Breast epithelium (tissue), 4 donors: ENCODE data around the gene RAC3. TPM values are rescaled to one million over a fixed set of nuclear protein-coding genes. Genes with fewer than 3 reads are reported as not detected.

Experiments
- DNase-seq, 2 donors: peaks; one replicate each; pipeline ENCODE4 v3.0.0-alpha.2; 2019; ENCODE audit warnings: low spot score in 2 of 2
- H3K27ac ChIP-seq, 2 donors: fragments of 200-600 bp; sonication (generic) in 1 of 2; one replicate each; pipeline ENCODE4 v1.5.1; 2016 to 2019; ENCODE audit warnings: mild to moderate bottlenecking in 1 of 2
- H3K27me3 ChIP-seq, 2 donors: fragments of 200-600 bp; sonication (generic) in 1 of 2; one replicate each; pipeline versions ENCODE4 v1.5.1 to v1.6.0; 2017 to 2019; ENCODE audit warnings: control low read depth in 1 of 2, mild to moderate bottlenecking in 1 of 2
- H3K36me3 ChIP-seq: fragments of 200-600 bp; one replicate; pipeline ENCODE4 v1.5.1; 2019
- H3K4me1 ChIP-seq, 2 donors: fragments of 200-600 bp; sonication (generic); one replicate each; pipeline ENCODE4 v1.5.1; 2016 to 2019; ENCODE audit warnings: control low read depth in 1 of 2
- H3K4me3 ChIP-seq, 3 donors: fragments of 200-600 bp; sonication (generic); 1 replicate in 2 of 3; 2 replicates in 1 of 3; pipeline ENCODE4 v1.5.1; 2016 to 2019; ENCODE audit warnings: mild to moderate bottlenecking in 3 of 3, moderate library complexity in 2 of 3
- H3K9me3 ChIP-seq, 2 donors: fragments of 200-600 bp; sonication (generic) in 1 of 2; one replicate each; pipeline ENCODE4 v1.5.1; 2016 to 2019; ENCODE audit warnings: control low read depth in 1 of 2
- CTCF ChIP-seq, 3 donors: fragments of 450-650 bp; IDR thresholded peaks; one replicate each; pipeline ENCODE4 v1.5.1; 2016 to 2017; ENCODE audit warnings: antibody characterized with exemption in 3 of 3, mild to moderate bottlenecking in 3 of 3, moderate library complexity in 3 of 3
- POLR2A ChIP-seq: fragments of 450-650 bp; IDR thresholded peaks from one replicate; pipeline ENCODE4 v1.6.1; 2016; ENCODE audit warnings: antibody characterized with exemption, mild to moderate bottlenecking, moderate library complexity
- POLR2AphosphoS5 ChIP-seq, 3 donors: sonication (generic); formaldehyde crosslinking; IDR thresholded peaks; one replicate each; pipeline ENCODE4 v1.6.1; 2017; ENCODE audit warnings: antibody characterized with exemption in 3 of 3
- intact Hi-C: fragments of 100-400 bp; cut with DNase I; formaldehyde crosslinking; loops from one replicate; pipeline ENCODE4 v1.15.1; 2023; ENCODE audit warnings: low total_unique reads
- total RNA-seq, 3 donors: library from RNA; depleted of rRNA; stranded (reverse); fragments of >200 nt; gene quantifications; one replicate each; pipeline ENCODE4 v1.1.0, GENCODE V29; 2016

RAC3 gene
- total RNA-seq, 3 donors from 2014 or later = 7.6 to 23.0 (median 16.1) TPM

GRCh38 chr17:82010575-82011525 is 20.6 kb upstream of the RAC3 start:
- intact Hi-C loops = no loop called here
- Histone ChIP-seq H3K4me1 (no peaks in the 10 kb centered on the region), H3K27me3 (no peaks in the 10 kb centered on the region), H3K27ac (no peak overlapping the region), H3K4me3 (no peak overlapping the region), H3K9me3 (no peaks in the 10 kb centered on the region), H3K36me3 (no peaks in the 10 kb centered on the region)
- no peak for DNase-seq
- TF ChIP-seq POLR2AphosphoS5 (IDR thresholded peaks at IDR 0.05) (no peak), POLR2A (no peak), CTCF (IDR thresholded peaks at IDR 0.05) (no peak)

- H3K36me3 ChIP-seq = no peaks in the 10 kb centered on the region
- DNase-seq = no peak
- no peaks in the 10 kb centered on the region for H3K9me3 ChIP-seq
- no peaks in the 10 kb centered on the region for H3K4me1 ChIP-seq
- no peak for TF ChIP-seq POLR2AphosphoS5 (IDR thresholded peaks at IDR 0.05)
- TF ChIP-seq CTCF (IDR thresholded peaks at IDR 0.05) = no peak
- no peak for TF ChIP-seq POLR2A
- intact Hi-C loops = no loop called here
- H3K27ac ChIP-seq = no peak overlapping the region
- H3K27me3 ChIP-seq = no peaks in the 10 kb centered on the region
- H3K4me3 ChIP-seq = no peak overlapping the region
Observed at GRCh38 chr17:82011617-82012187, 19.8 kb upstream of the RAC3 start.

- Histone ChIP-seq H3K27me3 (no peaks in the 10 kb centered on the region), H3K27ac (peak overlapping the region in 1 of 2 donors; percentile 68), H3K4me1 (no peaks in the 10 kb centered on the region), H3K9me3 (no peaks in the 10 kb centered on the region), H3K4me3 (no peak overlapping the region), H3K36me3 (no peaks in the 10 kb centered on the region)
- TF ChIP-seq POLR2AphosphoS5 (IDR thresholded peaks at IDR 0.05) (no peak), POLR2A (no peak), CTCF (IDR thresholded peaks at IDR 0.05) (no peak)
- DNase-seq = no peak
- intact Hi-C loops = no loop called here
Observed at GRCh38 chr17:82012261-82012639, 19.2 kb upstream of the RAC3 start.

- Histone ChIP-seq H3K9me3 (no peaks in the 10 kb centered on the region), H3K36me3 (no peaks in the 10 kb centered on the region), H3K27ac (peak overlapping the region; percentile 54 to 68), H3K27me3 (no peaks in the 10 kb centered on the region), H3K4me1 (no peaks in the 10 kb centered on the region), H3K4me3 (no peak overlapping the region)
- intact Hi-C loops = no loop called here
- DNase-seq = no peak
- TF ChIP-seq POLR2A (no peak), POLR2AphosphoS5 (IDR thresholded peaks at IDR 0.05) (no peak), CTCF (IDR thresholded peaks at IDR 0.05) (no peak)
Observed at GRCh38 chr17:82012640-82013295, 18.7 kb upstream of the RAC3 start.

GRCh38 chr17:82013341-82013740 is 18.1 kb upstream of the RAC3 start:
- Histone ChIP-seq H3K4me1 (no peaks in the 10 kb centered on the region), H3K4me3 (no peak overlapping the region), H3K27ac (peak overlapping the region; percentile 54 to 68), H3K9me3 (no peaks in the 10 kb centered on the region), H3K27me3 (no peaks in the 10 kb centered on the region), H3K36me3 (no peaks in the 10 kb centered on the region)
- TF ChIP-seq POLR2A (no peak), POLR2AphosphoS5 (IDR thresholded peaks at IDR 0.05) (no peak), CTCF (IDR thresholded peaks at IDR 0.05) (no peak)
- no peak for DNase-seq
- intact Hi-C loops = no loop called here
